Memory B cell (primary cell): ENCODE data around the gene TENM4.

ENCODE experiments used
- ATAC-seq: fragments of 150-1000 bp; cut with Tn5 transposase; 2 replicates; pipeline ENCODE4 v1.10.0; 2021; ENCODE audit warnings: low read depth, mild to moderate bottlenecking, moderate library complexity
- DNase-seq, 2 donors: peaks; one replicate each; pipeline ENCODE4 v3.0.0; 2022; ENCODE audit warnings: low spot score in 2 of 2
- H3K27ac Mint-ChIP-seq: one replicate; pipeline ENCODE4 v1.8.0; 2022; ENCODE audit warnings: mild to moderate bottlenecking, moderate library complexity, mixed read lengths
- H3K27me3 Mint-ChIP-seq: one replicate; pipeline ENCODE4 v1.8.0; 2022; ENCODE audit warnings: mixed read lengths
- H3K36me3 Mint-ChIP-seq: one replicate; pipeline ENCODE4 v1.8.0; 2022; ENCODE audit warnings: mild to moderate bottlenecking, mixed read lengths
- H3K4me1 Mint-ChIP-seq: one replicate; pipeline ENCODE4 v1.8.0; 2022; ENCODE audit warnings: mixed read lengths
- H3K4me3 Mint-ChIP-seq: one replicate; pipeline ENCODE4 v1.8.0; 2022; ENCODE audit warnings: mild to moderate bottlenecking, moderate library complexity, mixed read lengths
- H3K9me3 Mint-ChIP-seq: one replicate; pipeline ENCODE4 v1.8.0; 2022; ENCODE audit warnings: mixed read lengths

Gene TENM4

GRCh38 chr11:78730267-78730824, 710.5 kb downstream of the TENM4 start:
- H3K4me1 Mint-ChIP-seq = peaks cover 5% of the 10 kb centered on the region
- H3K4me3 Mint-ChIP-seq = no peak overlapping the region
- H3K27me3 Mint-ChIP-seq = peaks cover 8% of the 10 kb centered on the region
- H3K36me3 Mint-ChIP-seq = no peaks in the 10 kb centered on the region
- H3K9me3 Mint-ChIP-seq = peaks cover 1% of the 10 kb centered on the region
- DNase-seq = no peak
- no peak overlapping the region for H3K27ac Mint-ChIP-seq
- no peak for ATAC-seq

GRCh38 chr11:78727816-78728215, 713.0 kb downstream of the TENM4 start:
- ATAC-seq = no peak
- H3K27ac Mint-ChIP-seq = no peak overlapping the region
- H3K27me3 Mint-ChIP-seq = peaks cover 8% of the 10 kb centered on the region
- H3K36me3 Mint-ChIP-seq = no peaks in the 10 kb centered on the region
- H3K4me3 Mint-ChIP-seq = no peak overlapping the region
- H3K4me1 Mint-ChIP-seq = peaks cover 5% of the 10 kb centered on the region
- no peak for DNase-seq
- peaks cover 1% of the 10 kb centered on the region for H3K9me3 Mint-ChIP-seq

GRCh38 chr11:78725200-78725599, 715.6 kb downstream of the TENM4 start:
- Mint-ChIP-seq H3K4me1 (peaks cover 5% of the 10 kb centered on the region), H3K4me3 (no peak overlapping the region), H3K36me3 (no peaks in the 10 kb centered on the region), H3K9me3 (peaks cover 1% of the 10 kb centered on the region), H3K27ac (no peak overlapping the region), H3K27me3 (peaks cover 8% of the 10 kb centered on the region)
- DNase-seq (no peak), ATAC-seq (no peak)

GRCh38 chr11:78722786-78723185, 718.0 kb downstream of the TENM4 start:
- Mint-ChIP-seq H3K4me3 (no peak overlapping the region), H3K9me3 (no peaks in the 10 kb centered on the region), H3K27ac (no peak overlapping the region), H3K4me1 (no peaks in the 10 kb centered on the region), H3K36me3 (no peaks in the 10 kb centered on the region), H3K27me3 (peaks cover 2% of the 10 kb centered on the region)
- ATAC-seq (no peak), DNase-seq (no peak)

- ATAC-seq = no peak
- no peaks in the 10 kb centered on the region for H3K36me3 Mint-ChIP-seq
- no peak for DNase-seq
- no peak overlapping the region for H3K4me3 Mint-ChIP-seq
- no peaks in the 10 kb centered on the region for H3K9me3 Mint-ChIP-seq
- H3K4me1 Mint-ChIP-seq = no peaks in the 10 kb centered on the region
- peaks cover 3% of the 10 kb centered on the region for H3K27me3 Mint-ChIP-seq
- H3K27ac Mint-ChIP-seq = no peak overlapping the region
Observed at GRCh38 chr11:78720281-78720989, 720.4 kb downstream of the TENM4 start.

- no peaks in the 10 kb centered on the region for H3K4me1 Mint-ChIP-seq
- no peak overlapping the region for H3K4me3 Mint-ChIP-seq
- DNase-seq (no peak), ATAC-seq (no peak)
- no peak overlapping the region for H3K27ac Mint-ChIP-seq
- no peaks in the 10 kb centered on the region for H3K9me3 Mint-ChIP-seq
- peaks cover 5% of the 10 kb centered on the region for H3K27me3 Mint-ChIP-seq
- no peaks in the 10 kb centered on the region for H3K36me3 Mint-ChIP-seq
Observed at GRCh38 chr11:78717041-78717440, 723.8 kb downstream of the TENM4 start.

GRCh38 chr11:78715639-78716311, 725.1 kb downstream of the TENM4 start:
- Mint-ChIP-seq H3K9me3 (no peaks in the 10 kb centered on the region), H3K27ac (no peak overlapping the region), H3K27me3 (peaks cover 5% of the 10 kb centered on the region), H3K4me1 (no peaks in the 10 kb centered on the region), H3K4me3 (no peak overlapping the region), H3K36me3 (no peaks in the 10 kb centered on the region)
- DNase-seq (no peak), ATAC-seq (no peak)

- H3K4me1 Mint-ChIP-seq = no peaks in the 10 kb centered on the region
- DNase-seq = no peak
- no peak overlapping the region for H3K27ac Mint-ChIP-seq
- no peaks in the 10 kb centered on the region for H3K36me3 Mint-ChIP-seq
- ATAC-seq = no peak
- H3K27me3 Mint-ChIP-seq = peaks cover 5% of the 10 kb centered on the region
- no peaks in the 10 kb centered on the region for H3K9me3 Mint-ChIP-seq
- no peak overlapping the region for H3K4me3 Mint-ChIP-seq
Observed at GRCh38 chr11:78714539-78714938, 726.3 kb downstream of the TENM4 start.

GRCh38 chr11:78711735-78712134, 729.1 kb downstream of the TENM4 start:
- no peak overlapping the region for H3K27ac Mint-ChIP-seq
- peaks cover 3% of the 10 kb centered on the region for H3K27me3 Mint-ChIP-seq
- no peak overlapping the region for H3K4me3 Mint-ChIP-seq
- ATAC-seq = no peak
- no peak for DNase-seq
- H3K4me1 Mint-ChIP-seq = no peaks in the 10 kb centered on the region
- H3K36me3 Mint-ChIP-seq = no peaks in the 10 kb centered on the region
- H3K9me3 Mint-ChIP-seq = no peaks in the 10 kb centered on the region

- DNase-seq = no peak
- Mint-ChIP-seq H3K4me1 (no peaks in the 10 kb centered on the region), H3K9me3 (no peaks in the 10 kb centered on the region), H3K36me3 (no peaks in the 10 kb centered on the region), H3K27ac (no peak overlapping the region), H3K4me3 (no peak overlapping the region), H3K27me3 (peaks cover 3% of the 10 kb centered on the region)
- ATAC-seq = no peak
Observed at GRCh38 chr11:78710417-78710816, 730.4 kb downstream of the TENM4 start.

GRCh38 chr11:78708388-78708787, 732.4 kb downstream of the TENM4 start:
- DNase-seq = no peak
- no peaks in the 10 kb centered on the region for H3K4me1 Mint-ChIP-seq
- peaks cover 3% of the 10 kb centered on the region for H3K27me3 Mint-ChIP-seq
- no peaks in the 10 kb centered on the region for H3K36me3 Mint-ChIP-seq
- H3K4me3 Mint-ChIP-seq = no peak overlapping the region
- no peak overlapping the region for H3K27ac Mint-ChIP-seq
- H3K9me3 Mint-ChIP-seq = no peaks in the 10 kb centered on the region
- no peak for ATAC-seq

GRCh38 chr11:78706551-78706950, 734.3 kb downstream of the TENM4 start:
- Mint-ChIP-seq H3K4me1 (no peaks in the 10 kb centered on the region), H3K27ac (no peak overlapping the region), H3K36me3 (no peaks in the 10 kb centered on the region), H3K27me3 (peaks cover 2% of the 10 kb centered on the region), H3K9me3 (no peaks in the 10 kb centered on the region), H3K4me3 (no peak overlapping the region)
- ATAC-seq (no peak), DNase-seq (no peak)

- no peaks in the 10 kb centered on the region for H3K4me1 Mint-ChIP-seq
- DNase-seq (no peak), ATAC-seq (no peak)
- H3K27ac Mint-ChIP-seq = no peak overlapping the region
- peaks cover 2% of the 10 kb centered on the region for H3K27me3 Mint-ChIP-seq
- H3K36me3 Mint-ChIP-seq = no peaks in the 10 kb centered on the region
- no peaks in the 10 kb centered on the region for H3K9me3 Mint-ChIP-seq
- H3K4me3 Mint-ChIP-seq = no peak overlapping the region
Observed at GRCh38 chr11:78704811-78705210, 736.0 kb downstream of the TENM4 start.

- no peaks in the 10 kb centered on the region for H3K9me3 Mint-ChIP-seq
- H3K27ac Mint-ChIP-seq = no peak overlapping the region
- no peaks in the 10 kb centered on the region for H3K36me3 Mint-ChIP-seq
- DNase-seq (no peak), ATAC-seq (no peak)
- H3K27me3 Mint-ChIP-seq = peaks cover 16% of the 10 kb centered on the region
- no peaks in the 10 kb centered on the region for H3K4me1 Mint-ChIP-seq
- no peak overlapping the region for H3K4me3 Mint-ChIP-seq
Observed at GRCh38 chr11:78699609-78700135, 741.2 kb downstream of the TENM4 start.
